Measurements from ENCODE around the gene ATXN7.

The ATXN7 gene

DNA sequence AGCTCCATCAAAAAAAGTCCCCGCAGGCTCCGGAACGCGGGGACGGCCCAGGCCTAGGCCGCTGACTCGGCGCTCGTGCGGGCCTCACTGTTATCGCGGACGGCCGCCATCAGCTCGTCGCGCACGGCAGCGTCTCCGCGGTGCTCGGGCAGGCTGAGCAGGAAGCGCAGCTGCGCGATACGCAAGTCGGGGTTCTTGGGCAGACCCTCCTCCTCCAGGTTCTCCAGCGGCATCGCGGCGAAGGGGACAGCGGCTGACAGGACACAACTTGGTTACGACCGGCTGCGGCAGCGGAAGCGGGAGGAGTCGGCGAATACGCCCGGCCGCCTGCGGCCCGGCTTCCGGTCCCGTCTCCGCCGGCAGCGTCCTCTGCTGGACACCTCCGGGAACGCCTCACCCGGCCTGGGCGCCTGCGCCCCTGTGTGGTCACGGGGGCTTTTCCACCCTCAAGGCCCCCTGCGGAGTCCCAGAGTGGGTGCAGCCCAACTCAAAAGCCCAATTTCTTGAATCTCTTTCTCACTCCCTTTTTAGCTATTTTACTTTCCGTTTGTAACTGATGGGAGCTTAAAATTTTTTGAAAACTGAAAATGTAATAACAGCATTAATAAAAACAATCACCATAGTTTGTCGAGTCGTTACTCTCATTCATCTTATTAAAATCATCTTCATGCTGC lies 159.7 kb downstream of the ATXN7 start, which contains the start of gene PSMD6:
PSMD6 (minus strand) TSS at position 308 of the 674 bp plus-strand sequence; CDS start at position 233, 75 bp downstream.
- DNase-seq (ENCODE audit: low spot score), result peak; percentile 87

DNA sequence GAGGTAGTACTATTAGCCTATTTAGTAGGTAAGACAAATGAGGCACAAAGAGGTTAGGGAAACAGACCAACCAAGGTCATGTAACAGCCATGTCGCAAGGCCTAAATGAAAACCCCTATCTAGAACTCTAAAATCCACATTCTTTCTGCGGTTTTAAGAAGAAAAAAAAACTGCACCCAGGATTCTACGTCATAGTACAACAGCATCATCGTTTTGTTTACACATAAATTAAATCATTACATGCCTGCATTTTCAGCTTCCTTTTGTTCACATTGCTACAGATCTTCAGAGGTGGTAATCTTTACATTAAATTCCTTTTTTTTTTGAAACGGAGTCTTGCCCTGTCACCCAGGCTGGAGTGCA lies 160.2 kb downstream of the ATXN7 start:
- DNase-seq (ENCODE audit: low spot score), result no peak

DNA sequence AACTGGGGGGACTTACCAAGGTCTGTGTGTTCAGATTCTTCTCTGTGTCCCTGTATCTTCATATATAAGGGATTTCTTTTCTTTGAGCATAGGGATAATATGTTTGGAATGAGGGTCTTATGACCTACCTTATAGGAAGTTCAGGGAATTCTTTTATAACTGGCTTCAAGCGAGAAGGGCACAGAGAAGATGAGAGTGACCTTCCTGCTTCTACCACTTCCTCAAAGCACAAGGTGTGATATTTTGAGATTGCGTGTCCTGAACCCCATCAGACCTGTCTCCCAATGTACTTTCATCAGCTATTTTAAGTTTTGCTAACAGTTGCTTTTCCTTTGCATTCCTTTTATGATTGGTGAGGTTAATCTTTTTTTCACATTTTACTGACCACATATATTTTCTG lies 162.7 kb downstream of the ATXN7 start:
- DNase-seq (ENCODE audit: low spot score), result no peak

DNA sequence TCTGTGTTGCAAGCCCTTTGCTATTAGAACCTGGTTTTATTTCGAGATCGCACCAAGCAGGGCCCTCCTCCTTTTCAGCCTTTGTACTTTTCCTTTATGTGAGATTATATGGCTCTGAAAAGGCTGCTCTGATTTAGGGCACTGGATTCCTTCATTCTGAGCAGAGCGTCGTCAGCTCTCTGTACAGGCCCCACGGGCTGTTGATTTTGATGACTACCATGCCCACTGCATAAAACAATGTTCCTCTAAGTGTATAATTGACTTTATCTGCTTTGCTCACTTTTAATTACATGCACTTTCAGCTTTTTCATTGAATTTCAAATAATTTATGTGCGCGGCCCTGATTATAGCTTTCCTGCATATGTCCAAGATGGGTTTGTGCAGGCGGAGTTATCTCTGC lies 164.0 kb downstream of the ATXN7 start:
- no peak for DNase-seq (ENCODE audit: low spot score)

DNA sequence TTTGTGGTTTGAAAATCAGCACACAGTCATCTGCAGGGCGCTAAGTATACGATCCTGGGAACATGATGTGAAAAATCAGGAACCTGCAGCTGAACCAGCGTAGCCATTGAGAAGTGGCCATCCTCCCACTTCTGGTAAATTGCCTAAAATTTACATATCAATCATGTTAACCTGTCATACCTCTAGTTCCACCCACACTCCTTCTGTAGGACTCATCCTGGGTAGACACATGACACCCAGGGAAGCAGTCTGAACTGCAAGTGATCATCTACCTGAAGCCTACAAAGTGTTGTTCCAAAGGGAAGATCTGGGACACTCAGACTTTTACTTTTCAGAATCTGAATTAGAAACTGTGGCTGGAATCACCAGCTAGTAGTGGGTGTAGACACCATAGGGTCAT lies 165.1 kb downstream of the ATXN7 start:
- no peak for DNase-seq (ENCODE audit: low spot score)

DNA sequence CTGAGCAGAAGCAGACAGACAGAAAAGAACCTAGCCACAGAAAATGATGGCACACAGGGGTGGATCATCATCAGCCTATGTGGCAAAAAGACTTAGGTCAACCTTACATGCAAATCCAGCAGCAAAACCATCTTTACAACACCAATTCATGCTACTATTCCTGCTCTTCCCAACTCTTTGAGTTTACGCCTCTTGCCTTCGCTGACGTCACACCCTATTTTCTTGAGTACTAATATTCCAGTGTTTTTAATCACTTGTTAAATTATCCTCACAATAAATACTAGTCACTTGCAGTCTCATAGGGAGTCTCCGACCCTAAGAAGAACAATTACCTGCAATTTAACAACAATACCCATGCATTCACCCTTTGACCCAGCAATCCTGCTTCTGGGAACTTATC lies 165.6 kb downstream of the ATXN7 start:
- DNase-seq (ENCODE audit: low spot score), result no peak

DNA sequence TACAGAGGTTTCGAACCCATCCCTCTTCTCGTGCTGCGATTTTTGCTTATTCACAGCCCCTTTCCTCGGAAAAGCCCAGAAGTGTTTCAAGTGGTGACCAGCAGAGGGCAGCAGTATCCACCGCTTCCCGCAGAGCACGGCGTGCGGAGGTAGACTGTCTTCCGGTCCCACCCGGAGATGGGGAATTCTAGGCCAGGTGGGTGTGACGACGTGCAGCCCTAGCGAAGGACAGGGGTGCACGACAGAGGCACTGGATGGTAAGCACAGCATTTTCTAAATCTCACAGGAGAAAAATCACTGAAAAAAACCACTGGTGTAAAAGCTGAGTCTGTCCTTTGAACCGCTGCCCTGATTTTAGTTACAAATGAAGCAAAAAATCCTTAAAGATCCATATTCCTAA lies 167.1 kb downstream of the ATXN7 start:
- DNase-seq (ENCODE audit: low spot score), result peak; percentile 83

DNA sequence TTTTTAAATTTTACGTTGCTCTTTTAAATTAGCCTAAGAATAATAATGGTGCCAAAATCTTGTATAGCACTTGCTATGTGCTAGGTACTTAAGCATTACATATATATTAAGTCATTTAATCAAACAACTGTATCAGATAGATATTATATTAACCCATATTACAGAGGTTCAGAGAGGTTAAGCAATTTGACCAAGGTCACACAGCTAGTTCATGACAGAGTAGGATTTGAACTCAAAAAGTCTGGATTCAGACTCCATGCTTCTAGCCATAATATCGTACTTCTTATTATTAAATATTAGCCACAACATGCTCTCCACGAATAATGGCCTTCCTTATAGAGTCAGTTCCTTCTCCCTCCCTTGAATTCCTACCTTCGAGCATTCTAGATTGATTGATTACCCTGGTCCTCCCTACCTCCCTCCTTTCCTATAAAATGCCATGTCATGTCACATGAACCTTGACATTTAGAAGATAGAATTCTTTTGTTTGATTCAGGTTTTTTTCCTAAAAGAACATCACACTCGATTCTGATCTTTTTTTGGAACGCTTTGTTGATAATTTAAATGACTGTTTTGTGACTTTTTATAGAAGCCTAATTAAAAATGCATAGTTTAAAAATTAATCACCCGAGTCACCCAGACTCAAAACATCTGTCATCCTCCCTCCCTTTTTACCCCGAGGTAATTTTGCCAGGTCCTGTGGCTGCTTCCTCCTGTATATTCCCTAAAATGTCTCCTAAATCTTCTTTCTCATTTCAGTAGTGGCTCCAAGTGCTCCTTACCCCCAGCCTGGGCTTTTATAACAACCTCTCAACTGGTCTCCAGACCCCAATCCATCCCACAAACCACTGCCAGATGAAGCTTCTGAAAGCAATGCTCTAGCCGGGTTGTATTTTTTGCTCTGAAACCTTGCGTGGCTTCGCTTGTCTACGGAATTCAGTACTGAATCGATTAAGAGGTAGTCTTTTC lies 168.2 kb downstream of the ATXN7 start:
- no peak for DNase-seq (ENCODE audit: low spot score)

DNA sequence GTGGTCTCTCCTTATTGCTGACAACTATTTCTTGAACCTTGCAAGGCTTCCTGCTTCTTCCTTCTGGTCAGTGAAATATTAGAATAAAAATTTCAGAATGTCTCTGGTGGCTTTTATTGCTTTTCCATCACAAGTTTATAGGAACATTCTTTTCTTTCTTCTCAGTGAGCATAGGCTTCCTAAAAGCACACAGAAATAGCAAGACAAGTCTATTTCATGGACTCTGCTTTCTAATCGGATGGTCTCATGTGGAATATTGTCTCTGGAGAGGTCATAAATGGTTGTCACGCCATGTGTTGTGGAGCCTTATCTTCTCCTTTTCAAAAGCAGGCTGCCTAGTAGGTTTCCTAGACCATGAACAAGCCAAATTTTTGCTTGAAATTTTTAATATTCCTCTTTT lies 169.4 kb downstream of the ATXN7 start:
- no peak for DNase-seq (ENCODE audit: low spot score)

DNA sequence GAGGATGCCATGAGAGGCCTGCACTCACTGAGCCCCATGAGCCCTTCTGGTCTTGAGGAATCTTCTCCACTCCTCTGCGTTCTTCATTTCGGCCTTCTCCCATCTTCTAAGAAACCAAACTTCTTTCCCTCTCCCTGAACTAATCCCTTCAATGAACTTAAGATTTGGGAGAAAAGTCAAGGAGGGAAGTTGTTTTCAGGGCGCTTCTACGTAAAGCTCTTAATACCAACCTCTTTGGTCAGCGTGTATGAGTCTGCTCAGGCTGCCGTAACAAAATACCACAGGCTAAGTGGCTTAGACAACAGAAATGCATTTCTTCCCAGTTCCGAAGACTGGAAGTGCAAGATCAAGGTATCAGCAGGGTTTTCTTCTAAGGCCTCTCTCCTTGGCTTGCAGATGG lies 173.4 kb downstream of the ATXN7 start:
- no peak for DNase-seq (ENCODE audit: low spot score)

DNA sequence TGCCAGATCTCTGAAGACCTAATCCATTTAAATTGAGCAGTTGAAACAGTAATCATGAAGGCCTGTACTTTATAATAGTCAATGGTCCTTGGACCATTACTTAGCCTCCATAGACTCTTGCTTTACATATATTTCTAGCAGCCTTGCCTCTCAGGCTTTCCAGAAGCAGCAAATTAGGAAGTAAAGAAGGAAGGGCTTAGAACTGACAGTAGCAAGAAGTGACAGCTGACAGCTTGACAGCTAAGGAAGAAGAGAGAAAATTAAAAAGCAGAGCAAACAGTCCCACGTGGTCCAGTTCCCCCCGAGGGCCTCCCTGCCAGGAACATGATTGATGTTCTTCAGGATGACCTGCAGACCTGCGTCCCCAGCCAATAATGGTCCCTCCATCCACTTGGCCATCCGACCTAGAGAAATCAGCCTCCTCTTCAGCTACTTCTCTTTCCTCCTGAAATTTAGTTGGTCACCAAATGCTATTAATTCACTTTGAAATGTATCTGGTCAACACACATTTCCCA lies 174.6 kb downstream of the ATXN7 start:
- DNase-seq (ENCODE audit: low spot score), result no peak

DNA sequence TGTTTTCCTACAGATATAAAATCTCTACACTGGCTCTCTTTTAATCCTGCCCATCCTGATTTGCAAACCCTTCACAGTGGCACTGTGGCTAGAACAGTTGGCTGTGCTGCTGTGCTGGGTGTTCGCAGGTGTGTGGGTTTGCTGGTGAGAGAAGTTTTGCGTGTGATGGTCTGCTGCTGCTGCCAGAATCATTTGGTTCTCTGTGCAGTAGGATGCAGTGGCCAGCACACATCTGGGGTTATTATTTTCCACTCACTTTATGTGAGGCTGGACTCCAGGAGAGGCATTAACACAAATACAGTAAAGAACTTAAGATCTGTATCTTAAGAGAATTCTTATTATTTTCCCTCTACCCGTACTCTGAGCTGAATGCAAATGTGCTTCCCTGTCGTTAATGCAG lies 175.7 kb downstream of the ATXN7 start:
- DNase-seq (ENCODE audit: low spot score), result no peak

DNA sequence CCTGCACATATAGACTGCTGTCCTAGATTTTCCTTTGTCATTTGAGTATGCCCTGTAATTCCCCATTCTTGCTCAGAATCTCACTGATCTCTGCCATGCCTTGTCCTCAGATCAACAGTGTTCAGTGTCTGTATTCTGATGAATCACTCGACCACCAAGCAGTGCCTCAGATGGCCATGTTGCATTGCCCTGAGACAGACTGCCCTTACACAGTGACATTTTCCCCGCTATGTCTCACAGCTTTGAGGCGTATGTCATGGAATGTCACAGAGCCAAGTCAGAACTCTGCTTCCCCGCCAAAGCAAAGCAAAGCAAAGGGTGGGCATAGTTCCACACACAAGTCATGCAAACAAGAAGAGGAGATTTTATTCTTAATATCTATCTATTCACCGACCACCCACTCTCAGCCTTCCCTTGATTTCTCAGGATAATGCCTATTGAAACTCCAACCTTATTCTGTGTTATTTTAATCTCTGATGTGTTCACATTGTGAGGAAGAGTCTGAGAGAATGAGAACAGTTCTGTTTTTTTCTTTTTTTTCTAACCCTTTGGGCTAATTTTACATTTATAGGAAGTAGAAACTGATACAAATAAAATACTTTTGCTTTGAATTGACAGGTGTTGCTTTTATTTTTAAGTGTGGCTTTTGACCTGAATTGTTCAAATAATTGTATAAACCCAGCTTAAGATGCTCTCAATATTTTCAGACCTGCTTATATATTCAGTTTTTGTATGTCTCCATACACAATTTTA lies 176.5 kb downstream of the ATXN7 start:
- no peak for DNase-seq (ENCODE audit: low spot score)

DNA sequence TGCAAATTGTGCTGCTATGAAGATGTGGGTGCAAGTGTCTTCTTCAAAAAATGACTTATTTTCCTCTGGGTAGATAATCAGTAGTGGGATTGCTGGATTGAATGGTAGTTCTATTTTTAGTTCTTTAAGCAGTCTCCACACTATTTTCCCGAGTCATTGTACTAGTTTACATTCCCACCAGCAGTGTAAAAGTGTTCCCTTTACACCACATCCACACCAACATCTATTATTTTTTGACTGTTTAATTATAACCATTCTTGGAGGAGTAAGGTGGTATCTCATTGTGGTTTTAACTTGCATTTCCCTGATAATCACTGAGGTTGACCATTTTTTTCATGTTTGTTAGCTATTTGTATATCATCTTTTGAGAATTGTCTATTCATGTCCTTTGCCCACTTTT lies 179.3 kb downstream of the ATXN7 start:
- no peak for DNase-seq (ENCODE audit: low spot score)

DNA sequence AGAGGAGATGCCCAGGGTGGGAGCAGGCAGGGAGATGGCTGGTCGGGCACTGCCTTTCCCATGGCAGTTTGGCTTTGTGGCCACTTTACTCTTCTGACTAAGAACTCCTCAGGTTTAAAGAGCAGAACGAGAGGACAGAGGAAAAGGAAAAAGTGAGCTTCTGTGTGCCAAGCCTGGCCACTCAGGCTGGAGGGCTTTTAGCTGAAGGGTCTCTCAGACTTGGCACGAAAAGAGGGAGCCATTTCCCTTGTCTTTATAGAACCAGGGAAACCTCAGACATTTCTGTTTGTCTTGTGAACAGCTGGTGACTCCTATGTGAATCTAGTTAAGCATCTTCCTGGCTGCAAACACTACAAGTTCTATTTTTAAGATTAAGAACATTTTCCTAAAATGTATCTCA lies 182.9 kb downstream of the ATXN7 start:
- no peak for DNase-seq (ENCODE audit: low spot score)

DNA sequence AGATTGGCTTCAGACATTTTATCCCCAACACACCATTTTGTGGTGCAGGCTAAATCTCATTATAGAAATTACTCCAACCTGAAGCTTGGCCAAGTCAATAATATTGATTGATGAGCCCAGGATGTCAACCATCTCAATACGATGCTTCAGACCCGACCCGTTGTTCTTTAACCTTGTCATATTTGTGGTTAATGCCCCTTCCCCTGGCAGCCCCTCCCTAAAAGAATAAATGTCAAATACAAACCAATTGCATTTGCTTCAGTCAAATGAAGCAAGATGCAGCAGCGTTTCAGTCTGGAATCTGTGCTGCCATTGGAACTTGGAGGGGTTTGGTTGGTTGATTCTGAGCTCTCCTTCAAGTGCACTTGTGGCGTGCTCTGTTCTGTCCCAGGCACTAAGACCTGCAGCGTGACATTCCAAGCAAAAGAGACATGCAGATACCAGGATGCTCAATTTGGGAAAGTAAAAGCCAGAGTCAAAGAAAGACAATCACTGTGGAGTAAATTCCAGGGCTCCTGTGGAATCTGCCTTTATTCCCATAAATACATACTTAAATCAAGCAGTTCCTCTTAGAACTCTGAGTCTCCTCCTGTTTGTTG lies 183.4 kb downstream of the ATXN7 start:
- no peak for DNase-seq (ENCODE audit: low spot score)

DNA sequence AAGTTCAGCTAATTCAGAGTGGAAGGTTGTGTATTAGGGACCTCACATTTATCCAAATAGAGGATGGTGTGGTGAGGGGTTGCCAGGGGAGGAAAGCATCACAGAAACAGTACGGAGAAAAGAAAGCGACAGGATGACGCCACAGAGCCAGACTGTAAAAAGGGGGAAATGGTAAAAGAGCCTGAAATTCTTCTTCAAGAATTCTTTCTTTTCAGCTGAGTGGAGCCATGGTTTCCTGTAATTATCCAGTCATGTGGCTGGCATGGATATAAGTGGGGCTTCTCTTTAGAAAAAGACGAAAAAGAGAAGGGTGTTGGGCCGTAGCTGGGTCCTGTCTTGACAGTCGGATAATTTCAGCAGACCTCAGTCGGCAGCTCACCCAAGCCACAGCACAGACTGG lies 184.1 kb downstream of the ATXN7 start:
- no peak for DNase-seq (ENCODE audit: low spot score)

DNA sequence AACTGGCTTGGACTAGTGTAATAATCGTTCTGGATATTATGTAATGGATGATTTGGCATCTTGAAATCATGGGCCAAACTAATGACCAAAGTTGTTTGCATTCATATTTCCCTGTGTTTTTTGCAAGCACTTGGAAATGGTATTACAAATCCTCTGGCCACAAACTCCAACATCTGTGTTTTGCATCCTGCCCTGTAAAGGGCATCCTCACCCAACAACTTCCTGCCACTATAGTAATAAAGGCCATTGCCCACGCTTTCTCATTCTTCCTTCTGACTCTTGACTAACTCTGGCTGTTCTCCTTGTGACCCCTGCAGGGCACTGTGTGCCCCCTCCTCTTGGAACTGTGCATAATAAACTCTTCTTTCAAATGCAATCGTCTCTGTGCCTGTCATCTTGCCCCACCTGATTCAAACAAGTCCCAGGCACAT lies 185.0 kb downstream of the ATXN7 start:
- DNase-seq (ENCODE audit: low spot score), result no peak

DNA sequence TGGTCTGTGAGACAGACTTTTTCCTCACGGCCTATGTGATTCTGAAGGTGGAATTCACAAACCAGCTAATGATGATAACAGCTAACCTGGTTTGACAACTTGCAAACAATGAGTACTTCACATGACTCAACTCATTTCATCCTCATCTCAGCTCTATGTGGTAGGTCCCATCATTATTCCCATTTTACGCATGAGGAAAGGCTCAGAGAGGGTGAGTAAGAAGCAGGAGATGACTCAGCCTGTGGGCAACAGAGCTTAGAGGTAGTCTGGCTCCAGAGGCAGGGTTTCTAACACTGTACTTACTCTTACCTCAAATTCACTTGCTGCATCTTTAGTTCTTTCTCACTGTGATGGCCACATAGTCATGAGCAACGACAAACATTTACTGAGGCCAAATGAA lies 185.5 kb downstream of the ATXN7 start:
- DNase-seq (ENCODE audit: low spot score), result no peak

DNA sequence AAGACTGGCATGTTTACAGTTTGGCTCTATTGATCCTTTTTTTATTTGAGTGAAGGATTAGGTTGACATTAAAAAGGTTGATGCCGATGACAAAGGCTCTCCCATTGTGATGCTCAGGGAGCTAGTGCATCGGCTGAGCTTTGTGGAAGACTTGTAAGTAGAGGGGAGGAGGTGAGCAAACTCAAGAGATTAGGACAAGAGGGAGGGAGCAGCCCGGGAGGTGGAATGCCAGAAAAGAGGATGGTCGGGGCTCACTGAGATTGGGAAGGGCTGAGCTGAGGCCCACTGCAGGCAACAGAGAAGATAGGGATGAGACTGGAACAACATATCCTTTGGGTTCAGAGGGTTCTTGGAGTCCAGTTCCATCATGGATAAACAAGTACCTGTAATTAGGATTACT lies 186.2 kb downstream of the ATXN7 start:
- DNase-seq (ENCODE audit: low spot score), result no peak
